OCI-LY1 (cell line): ENCODE measurements around the gene GMEB2.

Experiments
- EZH2 ChIP-seq: fragments of 200-600 bp; sonication (generic), shearing (Covaris generic); IDR thresholded peaks from 2 replicates; pipeline ENCODE4 v1.8.0; 2017; ENCODE audit warnings: borderline replicate concordance, mixed run types, mild to moderate bottlenecking, antibody characterized with exemption, low read length, moderate library complexity, mixed read lengths
- TF ChIP-seq, protein P1 (sequence below): fragments of 200-600 bp; sonication (generic), shearing (Covaris generic); IDR thresholded peaks from 2 replicates; pipeline ENCODE4 v1.5.1; 2017; ENCODE audit warnings: mild to moderate bottlenecking, antibody characterized with exemption, low read length, moderate library complexity, mixed read lengths

DNA sequence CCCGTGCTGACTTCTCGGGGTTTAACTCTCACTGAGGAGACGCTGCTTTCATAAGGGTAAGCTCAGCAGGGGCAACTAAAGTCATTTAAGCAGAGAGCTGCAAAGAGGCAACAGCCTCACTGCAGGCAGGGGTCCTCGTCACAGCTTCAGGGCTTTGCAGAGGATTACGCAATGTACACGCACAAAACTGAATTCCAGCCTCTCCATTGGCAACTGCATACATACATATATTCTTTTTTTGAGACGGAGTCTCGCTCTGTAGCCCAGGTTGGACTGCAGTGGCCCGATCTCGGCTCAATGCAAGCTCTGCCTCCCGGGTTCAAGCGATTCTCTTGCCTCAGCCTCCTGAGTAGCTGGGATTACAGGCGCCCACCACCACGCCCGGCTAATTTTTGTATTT lies 2.4 kb downstream of the GMEB2 start:
- TF ChIP-seq, protein P1, sequence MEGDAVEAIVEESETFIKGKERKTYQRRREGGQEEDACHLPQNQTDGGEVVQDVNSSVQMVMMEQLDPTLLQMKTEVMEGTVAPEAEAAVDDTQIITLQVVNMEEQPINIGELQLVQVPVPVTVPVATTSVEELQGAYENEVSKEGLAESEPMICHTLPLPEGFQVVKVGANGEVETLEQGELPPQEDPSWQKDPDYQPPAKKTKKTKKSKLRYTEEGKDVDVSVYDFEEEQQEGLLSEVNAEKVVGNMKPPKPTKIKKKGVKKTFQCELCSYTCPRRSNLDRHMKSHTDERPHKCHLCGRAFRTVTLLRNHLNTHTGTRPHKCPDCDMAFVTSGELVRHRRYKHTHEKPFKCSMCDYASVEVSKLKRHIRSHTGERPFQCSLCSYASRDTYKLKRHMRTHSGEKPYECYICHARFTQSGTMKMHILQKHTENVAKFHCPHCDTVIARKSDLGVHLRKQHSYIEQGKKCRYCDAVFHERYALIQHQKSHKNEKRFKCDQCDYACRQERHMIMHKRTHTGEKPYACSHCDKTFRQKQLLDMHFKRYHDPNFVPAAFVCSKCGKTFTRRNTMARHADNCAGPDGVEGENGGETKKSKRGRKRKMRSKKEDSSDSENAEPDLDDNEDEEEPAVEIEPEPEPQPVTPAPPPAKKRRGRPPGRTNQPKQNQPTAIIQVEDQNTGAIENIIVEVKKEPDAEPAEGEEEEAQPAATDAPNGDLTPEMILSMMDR = no peak
- no peak for TF ChIP-seq EZH2
